Measurements from ENCODE around the gene TMEM250.
"Not testable (repeated sequence)": the region's sequence is repeated elsewhere in the genome, so short reads cannot be mapped to it uniquely, and the experiment has no call there.

TMEM250 gene

DNA sequence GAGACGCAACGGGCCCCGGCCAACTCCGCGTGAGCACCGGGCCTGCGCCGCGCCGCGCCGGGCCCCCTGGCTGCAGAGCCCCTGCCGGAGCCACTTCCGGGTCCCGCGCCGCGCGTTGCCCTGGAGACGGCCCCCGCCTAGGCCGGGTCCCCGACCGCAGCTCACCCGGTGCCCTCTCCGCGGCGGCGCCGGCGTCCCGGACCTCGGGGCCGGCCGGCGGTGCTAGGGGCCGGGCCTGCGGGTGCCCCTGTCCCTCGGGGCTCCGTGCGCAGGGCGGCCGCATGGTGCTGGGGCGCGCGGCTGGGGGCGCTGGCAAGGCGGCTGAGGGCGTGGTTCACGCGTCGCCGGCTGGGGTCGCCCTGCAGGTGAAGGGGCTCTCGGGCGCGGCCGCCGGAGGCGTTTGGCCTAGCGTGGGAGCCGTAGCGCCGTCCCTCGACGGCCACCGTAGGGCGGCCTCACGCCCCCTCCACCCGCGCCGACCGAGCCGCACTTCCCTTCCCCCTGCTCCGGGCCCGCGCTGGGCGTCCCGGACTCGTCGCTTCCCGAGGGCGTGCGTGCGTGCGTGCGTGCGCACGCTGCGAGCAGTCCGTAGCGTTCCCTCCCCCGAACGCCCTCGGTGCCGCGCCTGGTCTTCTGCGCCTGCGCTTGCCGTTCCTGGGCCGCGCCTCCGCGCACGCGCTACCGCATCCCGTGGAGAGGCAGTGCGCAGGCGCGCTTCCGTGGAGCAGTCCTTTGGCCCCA lies at the start of gene TMEM250:
TSS of gene TMEM250 (minus strand) at position 556 of the 741 bp plus-strand sequence. CDS start 1,975 bp downstream, outside the sequence.
- FAIRE-seq: peak; percentile 36

DNA sequence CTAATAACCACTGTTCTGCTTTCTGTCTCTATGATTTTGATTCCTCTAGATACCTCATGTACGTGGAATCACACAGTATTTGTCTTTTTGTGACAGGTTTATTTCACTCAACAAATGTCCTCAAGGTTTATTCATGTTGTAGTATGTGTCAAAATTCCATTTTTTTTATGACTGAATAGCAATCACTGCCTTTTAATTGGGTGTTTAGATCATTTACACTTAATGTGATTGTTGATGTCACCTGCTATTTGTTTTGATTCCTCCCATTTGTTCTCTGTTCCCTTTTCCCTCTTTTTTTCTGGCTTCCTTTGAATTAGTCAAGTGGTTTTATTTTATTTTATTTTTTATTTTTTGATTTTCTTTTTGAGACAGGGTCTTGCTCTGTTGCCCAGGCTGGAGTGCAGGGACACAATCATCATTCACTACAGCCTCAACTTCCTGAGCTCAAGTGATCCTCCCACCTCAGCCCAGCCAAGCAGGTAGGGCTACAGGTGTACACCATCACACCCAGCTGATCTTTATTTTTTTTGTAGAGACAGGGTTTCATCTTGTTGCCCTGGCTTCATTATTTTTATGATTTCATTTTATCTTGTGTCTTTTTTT lies 44.7 kb upstream of the TMEM250 start:
- FAIRE-seq: no peak

GRCh38 chr9:136160995-136161610 lies 42.4 kb upstream of the TMEM250 start:
- FAIRE-seq: no peak

DNA sequence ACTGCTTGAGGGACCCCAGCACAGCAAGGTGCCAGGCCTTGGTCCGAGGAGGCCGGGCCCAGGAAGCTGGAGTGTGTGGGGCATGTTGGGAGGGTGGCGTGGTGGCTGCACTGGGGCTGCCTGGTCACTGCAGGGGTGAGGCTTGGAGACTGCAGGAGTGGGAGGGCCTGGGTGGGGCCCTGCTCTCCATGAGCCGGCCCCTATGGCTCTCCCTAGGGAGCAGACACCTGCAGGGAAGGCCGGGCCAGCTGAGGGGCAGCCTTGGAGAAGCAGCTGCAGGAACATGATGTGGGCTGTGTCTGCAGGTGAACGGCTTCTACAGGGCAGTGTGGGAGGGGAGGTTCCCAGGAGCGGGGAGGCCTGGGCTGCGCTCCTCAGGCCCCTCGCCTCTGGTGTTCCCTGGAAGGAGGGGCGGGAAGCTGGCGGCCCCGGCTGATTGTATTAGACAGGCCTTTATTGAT lies 41.7 kb upstream of the TMEM250 start:
- FAIRE-seq: no peak

GRCh38 chr9:136159851-136160250 lies 41.2 kb upstream of the TMEM250 start:
- FAIRE-seq: no peak

GRCh38 chr9:136157477-136158265 lies 39.0 kb upstream of the TMEM250 start:
- no peak for FAIRE-seq

- FAIRE-seq: no peak
These were observed 37.8 kb upstream of the TMEM250 start for GRCh38 chr9:136156209-136157120.

- FAIRE-seq: no peak
These were observed 36.9 kb upstream of the TMEM250 start for GRCh38 chr9:136155576-136155975.

- FAIRE-seq: no peak
These were observed 36.3 kb upstream of the TMEM250 start for GRCh38 chr9:136154943-136155342.

GRCh38 chr9:136153381-136154065 lies 34.8 kb upstream of the TMEM250 start:
- no peak for FAIRE-seq

GRCh38 chr9:136152931-136153330 lies 34.3 kb upstream of the TMEM250 start:
- FAIRE-seq: no peak

- no peak for FAIRE-seq
These were observed 33.8 kb upstream of the TMEM250 start for GRCh38 chr9:136152543-136152866.

- FAIRE-seq: no peak
These were observed 33.3 kb upstream of the TMEM250 start for GRCh38 chr9:136151848-136152542.

GRCh38 chr9:136151214-136151804 lies 32.6 kb upstream of the TMEM250 start:
- no peak for FAIRE-seq

DNA sequence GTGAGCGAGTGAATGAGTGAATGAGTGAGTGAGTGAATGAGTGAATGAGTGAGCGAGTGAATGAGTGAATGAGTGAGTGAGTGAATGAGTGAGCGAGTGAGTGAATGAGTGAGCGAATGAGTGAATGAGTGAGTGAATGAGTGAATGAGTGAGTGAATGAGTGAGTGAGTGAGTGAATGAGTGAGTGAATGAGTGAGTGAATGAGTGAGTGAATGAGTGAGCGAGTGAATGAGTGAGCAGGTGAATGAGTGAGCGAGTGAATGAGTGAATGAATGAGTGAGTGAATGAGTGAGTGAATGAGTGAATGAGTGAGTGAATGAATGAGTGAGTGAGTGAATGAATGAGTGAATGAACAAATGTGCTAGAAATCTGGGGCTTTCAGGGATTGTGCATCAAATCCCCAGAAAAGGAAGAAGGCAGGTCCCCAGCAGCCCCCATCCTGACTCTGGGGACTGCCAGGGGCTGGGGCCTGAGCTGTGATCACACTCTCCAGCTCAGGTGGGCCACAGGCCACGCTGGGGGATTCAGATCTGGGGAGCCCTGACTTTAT lies 32.1 kb upstream of the TMEM250 start:
- not testable (repeated sequence) for FAIRE-seq

- FAIRE-seq: no peak
These were observed 31.2 kb upstream of the TMEM250 start for GRCh38 chr9:136149853-136150252.

GRCh38 chr9:136149337-136149736 lies 30.7 kb upstream of the TMEM250 start:
- no peak for FAIRE-seq

DNA sequence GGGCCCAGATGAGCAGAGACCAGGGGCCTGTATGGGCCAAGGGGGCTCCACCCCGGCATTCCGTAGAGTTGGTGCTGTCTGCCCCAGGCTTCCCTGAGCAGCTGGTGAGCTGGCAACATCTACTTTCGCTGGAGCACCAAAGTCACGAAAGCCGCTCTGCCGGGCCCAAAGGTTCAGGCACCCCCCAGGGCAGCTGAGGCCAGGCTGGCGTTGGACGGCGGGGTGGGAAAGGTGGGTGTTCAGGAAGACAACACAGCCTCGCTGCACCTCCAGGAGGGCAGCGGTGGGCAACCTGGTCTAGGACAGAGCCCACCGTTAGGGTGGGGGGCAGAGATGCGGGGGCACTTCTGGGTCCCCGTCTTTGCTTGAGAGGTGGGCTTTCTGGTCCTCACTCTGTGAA lies 30.1 kb upstream of the TMEM250 start:
- FAIRE-seq: no peak

DNA sequence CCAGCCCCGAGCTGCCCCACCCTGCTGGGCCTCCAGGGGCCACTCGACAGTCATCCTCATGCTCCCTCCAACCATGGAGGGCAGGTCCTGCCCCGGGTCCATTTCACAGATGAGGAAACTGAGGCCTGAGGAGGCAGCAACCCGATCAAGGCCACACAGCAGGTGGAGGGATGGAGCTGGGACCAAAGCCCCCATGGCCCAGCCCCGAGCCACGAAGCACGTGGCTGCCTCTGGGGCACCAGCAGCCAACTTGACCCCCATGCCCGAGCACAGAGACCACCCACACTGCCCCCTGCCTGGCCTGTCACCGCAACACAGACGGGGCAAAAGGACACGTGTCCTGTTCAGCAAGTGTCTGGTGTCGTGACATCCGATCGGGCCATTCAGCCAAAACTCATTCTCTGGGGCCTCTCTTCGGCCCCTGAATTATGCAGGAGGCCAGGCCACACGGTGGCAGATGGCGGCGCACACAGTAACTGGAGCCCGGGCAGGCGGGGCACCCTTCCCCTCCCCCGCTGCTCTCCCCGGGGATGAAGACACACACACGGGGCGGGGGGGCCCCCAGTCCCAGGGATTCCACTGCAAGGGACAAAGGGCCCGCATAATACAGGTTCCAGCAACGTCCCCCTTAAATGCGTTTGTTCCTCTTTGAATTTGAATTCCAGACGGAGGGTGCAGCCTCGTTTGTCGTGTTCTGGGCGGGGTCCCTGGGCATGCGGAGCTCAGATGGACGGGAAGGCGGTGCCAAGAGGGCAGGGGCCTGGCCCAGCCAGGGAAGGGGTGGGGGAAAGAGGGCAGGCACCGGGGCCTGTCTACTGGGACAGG lies 29.4 kb upstream of the TMEM250 start:
- no peak for FAIRE-seq
